MM.1S (cell line): ENCODE data around the gene EHBP1L1.
A peak's percentile ranks its signal among the peaks of the same experiment; 100 is the strongest.
"Not testable (repeated sequence)": the region's sequence is repeated elsewhere in the genome, so short reads cannot be mapped to it uniquely, and the experiment has no call there.

Source experiments
- DNase-seq: peaks from one replicate; pipeline ENCODE4 v3.0.0-alpha.2; 2015
- H2AFZ ChIP-seq: fragments of 300-600 bp; sonication (generic); 2 replicates; pipeline ENCODE4 v1.6.0; 2016; ENCODE audit warnings: antibody characterized with exemption, low read length
- H3F3A ChIP-seq: fragments of 300-600 bp; sonication (generic); 2 replicates; pipeline ENCODE4 v1.6.1; 2016; ENCODE audit warnings: mild to moderate bottlenecking, antibody characterized with exemption, low read length, moderate library complexity, mixed read lengths; ENCODE audit not compliant: insufficient read depth
- H3K27ac ChIP-seq: fragments of 300-600 bp; sonication (generic); 2 replicates; pipeline ENCODE4 v1.5.1; 2016; ENCODE audit warnings: mild to moderate bottlenecking, low read length
- H3K27me3 ChIP-seq: fragments of 300-600 bp; sonication (generic); replicated peaks from 2 replicates; pipeline ENCODE4 v1.6.0; 2016; ENCODE audit warnings: low read length; ENCODE audit not compliant: insufficient read depth
- H3K36me3 ChIP-seq: fragments of 300-600 bp; sonication (generic); replicated peaks from 2 replicates; pipeline ENCODE4 v1.6.1; 2016; ENCODE audit warnings: mild to moderate bottlenecking, low read length, mixed read lengths; ENCODE audit not compliant: insufficient read depth
- H3K4me1 ChIP-seq: fragments of 300-600 bp; sonication (generic); 2 replicates; pipeline ENCODE4 v1.6.1; 2016; ENCODE audit warnings: low read length, mixed read lengths
- H3K4me2 ChIP-seq: fragments of 300-600 bp; sonication (generic); 2 replicates; pipeline ENCODE4 v1.6.0; 2016; ENCODE audit warnings: low read depth, low read length
- H3K4me3 ChIP-seq: fragments of 300-600 bp; sonication (generic); 2 replicates; pipeline ENCODE4 v1.5.1; 2016; ENCODE audit warnings: low read length, mixed read lengths
- H3K79me2 ChIP-seq: fragments of 300-600 bp; sonication (generic); 2 replicates; pipeline ENCODE4 v1.6.1; 2016; ENCODE audit warnings: mixed run types, low read length, mixed read lengths
- H3K9ac ChIP-seq: fragments of 300-600 bp; sonication (generic); 2 replicates; pipeline ENCODE4 v1.6.1; 2016; ENCODE audit warnings: low read length, mixed read lengths
- H3K9me2 ChIP-seq: fragments of 300-600 bp; sonication (generic); replicated peaks from 2 replicates; pipeline ENCODE4 v1.6.1; 2016; ENCODE audit warnings: mild to moderate bottlenecking, low read length, mixed read lengths; ENCODE audit not compliant: insufficient read depth
- H3K9me3 ChIP-seq: fragments of 300-600 bp; sonication (generic); replicated peaks from 2 replicates; pipeline ENCODE4 v1.6.1; 2016; ENCODE audit warnings: mild to moderate bottlenecking, low read length, mixed read lengths; ENCODE audit not compliant: insufficient read depth
- H4K20me1 ChIP-seq: fragments of 300-600 bp; sonication (generic); 2 replicates; pipeline ENCODE4 v1.6.1; 2016; ENCODE audit warnings: mild to moderate bottlenecking, low read length, moderate library complexity, mixed read lengths; ENCODE audit not compliant: insufficient read depth
- EZH2 ChIP-seq: fragments of 300-600 bp; sonication (generic); optimal IDR thresholded peaks from 2 replicates; pipeline ENCODE3; 2017; ENCODE audit warnings: low read depth, mild to moderate bottlenecking, antibody characterized with exemption, low read length, mixed read lengths
- EZH2phosphoT487 ChIP-seq: fragments of 300-600 bp; sonication (generic); IDR thresholded peaks from 2 replicates; pipeline ENCODE4 v1.6.1; 2018; ENCODE audit warnings: antibody characterized with exemption, low read length
- TF ChIP-seq, protein P1 (sequence below): fragments of 300-600 bp; sonication (generic); IDR thresholded peaks from 2 replicates; pipeline ENCODE4 v1.5.1; 2016; ENCODE audit warnings: antibody characterized with exemption, low read length, mixed read lengths

The EHBP1L1 gene

DNA sequence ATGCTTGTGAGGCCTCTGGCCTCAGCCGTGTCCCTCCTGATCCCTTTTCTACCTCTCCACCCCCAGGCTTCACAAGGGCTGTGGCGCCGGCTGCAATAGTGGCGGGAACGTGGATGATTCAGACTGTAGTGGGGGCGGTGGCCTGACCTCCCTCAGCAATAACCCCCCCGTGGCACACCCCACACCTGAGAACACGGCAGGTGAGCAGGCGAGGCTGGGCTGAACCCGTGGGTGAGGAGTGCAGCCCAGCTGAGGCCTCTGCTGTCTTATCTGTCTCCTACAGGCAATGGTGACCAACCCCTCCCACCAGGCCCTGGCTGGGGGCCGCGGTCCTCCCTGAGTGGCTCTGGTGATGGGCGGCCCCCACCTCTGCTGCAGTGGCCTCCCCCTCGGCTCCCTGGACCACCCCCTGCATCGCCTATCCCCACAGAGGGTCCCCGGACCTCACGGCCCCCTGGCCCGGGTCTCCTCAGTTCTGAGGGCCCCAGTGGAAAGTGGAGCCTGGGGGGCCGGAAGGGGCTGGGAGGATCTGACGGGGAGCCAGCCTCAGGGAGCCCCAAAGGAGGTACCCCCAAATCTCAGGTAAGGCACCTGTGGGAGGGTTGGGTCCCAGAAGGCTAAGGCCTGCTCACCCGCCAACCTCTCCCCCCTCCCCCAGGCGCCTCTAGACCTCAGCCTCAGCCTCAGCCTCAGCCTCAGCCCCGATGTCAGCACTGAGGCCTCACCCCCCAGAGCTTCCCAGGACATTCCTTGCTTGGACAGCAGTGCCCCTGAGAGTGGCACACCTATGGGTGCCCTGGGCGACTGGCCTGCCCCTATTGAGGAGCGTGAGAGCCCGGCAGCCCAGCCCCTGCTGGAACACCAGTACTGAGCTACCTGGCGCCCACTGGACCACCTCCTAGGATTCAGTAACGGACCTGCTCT lies 60.5 kb downstream of the EHBP1L1 start:
- H3K4me3 ChIP-seq: no peak overlapping the region
- peak overlapping the region; percentile 97; the same call in 1 of the 2 replicates for H3K4me2 ChIP-seq
- H2AFZ ChIP-seq: no peak overlapping the region
- H3K9me2 ChIP-seq: no peaks in the 10 kb centered on the region
- no peaks in the 10 kb centered on the region for H3K9me3 ChIP-seq
- no peaks in the 10 kb centered on the region for H3K36me3 ChIP-seq
- no peaks in the 10 kb centered on the region for H3K27me3 ChIP-seq
- peaks cover 14% of the 10 kb centered on the region for H3F3A ChIP-seq
- TF ChIP-seq EZH2phosphoT487 (no peak), EZH2 (no peak)
- TF ChIP-seq, protein P1, sequence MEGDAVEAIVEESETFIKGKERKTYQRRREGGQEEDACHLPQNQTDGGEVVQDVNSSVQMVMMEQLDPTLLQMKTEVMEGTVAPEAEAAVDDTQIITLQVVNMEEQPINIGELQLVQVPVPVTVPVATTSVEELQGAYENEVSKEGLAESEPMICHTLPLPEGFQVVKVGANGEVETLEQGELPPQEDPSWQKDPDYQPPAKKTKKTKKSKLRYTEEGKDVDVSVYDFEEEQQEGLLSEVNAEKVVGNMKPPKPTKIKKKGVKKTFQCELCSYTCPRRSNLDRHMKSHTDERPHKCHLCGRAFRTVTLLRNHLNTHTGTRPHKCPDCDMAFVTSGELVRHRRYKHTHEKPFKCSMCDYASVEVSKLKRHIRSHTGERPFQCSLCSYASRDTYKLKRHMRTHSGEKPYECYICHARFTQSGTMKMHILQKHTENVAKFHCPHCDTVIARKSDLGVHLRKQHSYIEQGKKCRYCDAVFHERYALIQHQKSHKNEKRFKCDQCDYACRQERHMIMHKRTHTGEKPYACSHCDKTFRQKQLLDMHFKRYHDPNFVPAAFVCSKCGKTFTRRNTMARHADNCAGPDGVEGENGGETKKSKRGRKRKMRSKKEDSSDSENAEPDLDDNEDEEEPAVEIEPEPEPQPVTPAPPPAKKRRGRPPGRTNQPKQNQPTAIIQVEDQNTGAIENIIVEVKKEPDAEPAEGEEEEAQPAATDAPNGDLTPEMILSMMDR: no peak
- no peak overlapping the region for H3K27ac ChIP-seq
- H3K4me1 ChIP-seq: peaks cover 9% of the 10 kb centered on the region
- no peaks in the 10 kb centered on the region for H4K20me1 ChIP-seq
- no peak overlapping the region for H3K9ac ChIP-seq
- DNase-seq: no peak
- peaks cover 9% of the 10 kb centered on the region; the same call in 1 of the 2 replicates for H3K79me2 ChIP-seq

DNA sequence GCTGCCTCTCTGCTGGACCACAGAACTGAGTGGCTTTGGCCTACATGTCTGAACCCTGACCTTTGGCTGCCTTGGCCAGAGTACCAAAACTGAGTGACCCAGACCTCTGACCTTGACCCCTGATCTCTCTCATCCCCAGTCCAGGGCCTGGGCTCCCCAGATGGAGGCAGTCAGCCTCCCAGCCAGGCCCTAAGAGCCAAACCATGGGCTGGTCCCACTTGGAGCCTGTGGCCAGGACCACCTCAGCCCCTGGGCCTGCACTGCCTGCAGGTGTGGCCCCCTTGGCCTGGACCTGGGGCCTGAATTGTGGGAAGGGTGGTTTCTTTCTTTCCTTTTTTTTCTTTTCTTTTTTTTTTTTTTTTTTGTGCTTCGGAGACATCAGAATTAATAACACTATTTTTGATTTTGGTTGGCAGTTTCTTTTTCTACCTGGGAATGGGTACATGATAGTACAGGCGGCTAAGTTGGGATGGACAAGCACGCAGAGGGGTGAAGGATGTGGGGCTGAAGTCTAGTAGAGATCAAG lies 61.2 kb downstream of the EHBP1L1 start:
- Histone ChIP-seq H3K27ac (peak overlapping the region; percentile 49; the same call in 1 of the 2 replicates), H4K20me1 (no peaks in the 10 kb centered on the region), H3K36me3 (no peaks in the 10 kb centered on the region), H3K79me2 (peaks cover 9% of the 10 kb centered on the region; the same call in 1 of the 2 replicates), H3K4me2 (peak overlapping the region; percentile 97), H3K4me3 (no peak overlapping the region), H3K9me2 (no peaks in the 10 kb centered on the region), H3K27me3 (no peaks in the 10 kb centered on the region), H3K9me3 (no peaks in the 10 kb centered on the region), H3K4me1 (peaks cover 9% of the 10 kb centered on the region), H3K9ac (no peak overlapping the region; the same call in 1 of the 2 replicates), H2AFZ (peak overlapping the region; percentile 57; the same call in 1 of the 2 replicates), H3F3A (peaks cover 14% of the 10 kb centered on the region)
- no peak for DNase-seq
- TF ChIP-seq, protein P1: no peak
- TF ChIP-seq EZH2phosphoT487 (no peak), EZH2 (no peak)

DNA sequence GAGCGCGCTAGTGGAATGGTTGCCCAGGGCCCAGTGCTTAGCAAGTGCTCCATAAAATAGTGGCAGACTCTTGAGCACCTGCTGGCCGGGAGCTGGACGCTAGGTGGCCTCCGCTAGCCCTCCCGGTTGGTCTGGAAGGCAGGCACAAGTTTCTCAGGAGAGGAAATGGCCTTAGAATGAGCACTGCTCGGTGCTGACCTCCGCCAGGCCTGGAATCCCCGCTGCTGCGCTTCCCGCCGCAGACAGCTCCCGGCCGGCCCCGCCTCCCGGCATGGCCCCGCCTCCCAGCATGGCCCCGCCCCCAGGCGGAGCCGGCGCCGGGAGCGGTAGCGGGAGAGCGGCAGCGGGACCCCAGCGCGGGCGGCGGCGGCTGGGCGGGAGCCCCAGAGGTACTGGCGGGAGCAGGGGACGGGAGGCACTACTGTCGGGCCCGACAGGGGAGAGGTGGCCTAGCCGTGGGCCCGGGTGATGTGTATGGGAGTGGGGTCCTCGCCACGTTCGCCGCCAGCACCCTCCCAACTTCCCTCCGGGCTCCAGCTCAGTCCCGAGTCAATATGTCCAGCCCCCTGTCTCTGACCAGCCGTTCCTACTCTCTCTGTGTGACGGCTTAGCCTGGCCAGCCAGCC lies 62.1 kb downstream of the EHBP1L1 start, which contains the start of gene SIPA1:
Gene SIPA1, plus strand, starts transcription at position 308 of the 626 bp plus-strand sequence. CDS start 2,821 bp downstream, outside the sequence.
- no peaks in the 10 kb centered on the region for H3K36me3 ChIP-seq

DNA sequence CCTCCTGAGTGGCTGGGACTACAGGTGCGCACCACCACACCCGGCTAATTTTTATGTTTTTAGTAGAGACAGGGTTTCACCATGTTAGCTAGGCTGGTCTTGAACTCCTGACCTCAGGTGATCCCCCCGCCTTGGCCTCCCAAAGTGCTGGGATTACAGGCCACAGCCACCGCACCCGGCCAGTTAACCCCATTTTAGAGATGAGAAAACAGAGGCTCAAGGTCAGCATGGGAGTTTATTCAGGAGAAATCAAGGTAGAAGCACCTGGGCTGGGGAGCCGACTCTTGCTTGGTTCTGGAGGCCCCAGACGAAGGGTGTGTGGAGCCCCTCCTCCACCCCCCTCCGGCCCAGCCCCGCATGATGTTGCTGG lies 63.4 kb downstream of the EHBP1L1 start:
- H3K79me2 ChIP-seq, H3K4me1 ChIP-seq, H4K20me1 ChIP-seq, H3K9me2 ChIP-seq, DNase-seq, H3K4me2 ChIP-seq, H3K36me3 ChIP-seq, H3K27me3 ChIP-seq, H3K9ac ChIP-seq, H2AFZ ChIP-seq, H3K9me3 ChIP-seq, H3K27ac ChIP-seq, H3K4me3 ChIP-seq: not testable (repeated sequence)
- peaks cover 14% of the 10 kb centered on the region for H3F3A ChIP-seq

More for the DNA sequence above, 62.1 kb downstream of the EHBP1L1 start, which contains the start of gene SIPA1:
- peak within 1 kb of the TSS; percentile 97 for H3K4me2 ChIP-seq
- no peaks in the 10 kb centered on the region for H3K9me2 ChIP-seq
- no peaks in the 10 kb centered on the region for H3K27me3 ChIP-seq
- TF ChIP-seq, protein P1: 0 out of 2 replicates have a peak, but pooled peaks have one; percentile 13
- TF ChIP-seq EZH2: no peak
- TF ChIP-seq EZH2phosphoT487: no peak
- H3K4me3 ChIP-seq: peak within 1 kb of the TSS; percentile 82
- peaks cover 9% of the 10 kb centered on the region for H3K4me1 ChIP-seq
- peak within 1 kb of the TSS; percentile 75 for H3K9ac ChIP-seq
- peaks cover 9% of the 10 kb centered on the region; the same call in 1 of the 2 replicates for H3K79me2 ChIP-seq
- DNase-seq: peak; percentile 71
- H3K9me3 ChIP-seq: no peaks in the 10 kb centered on the region
- H2AFZ ChIP-seq: peak within 1 kb of the TSS; percentile 66
- H3F3A ChIP-seq: peaks cover 14% of the 10 kb centered on the region
- H3K27ac ChIP-seq: peak within 1 kb of the TSS; percentile 49; the same call in 1 of the 2 replicates
- no peaks in the 10 kb centered on the region for H4K20me1 ChIP-seq
